Endothelial cell of umbilical vein (primary cell): ENCODE data around the gene SLIT1.

ENCODE experiments used
- CTCF ChIP-seq, 2 donors: IDR thresholded peaks; 1 replicate in 1 of 2; 2 replicates in 1 of 2; pipeline ENCODE4 v1.5.1; 2011; ENCODE audit warnings: low read length in 2 of 2, mild to moderate bottlenecking in 2 of 2, moderate library complexity in 2 of 2, control low read depth in 1 of 2, inconsistent platforms in 1 of 2, low read depth in 1 of 2; ENCODE audit not compliant: insufficient read depth in 1 of 2; ENCODE audit errors: extremely low read depth in 1 of 2
- EZH2 ChIP-seq: IDR thresholded peaks from 2 replicates; pipeline ENCODE4 v1.6.1; 2012; ENCODE audit warnings: borderline replicate concordance, low read depth, mild to moderate bottlenecking, moderate library complexity, low read length, inconsistent platforms; ENCODE audit not compliant: severe bottlenecking
- FOS ChIP-seq: IDR thresholded peaks from 2 replicates; pipeline ENCODE4 v1.6.1; 2011; ENCODE audit warnings: mild to moderate bottlenecking, low read length, moderate library complexity, borderline replicate concordance; ENCODE audit not compliant: insufficient read depth
- GATA2 ChIP-seq: IDR thresholded peaks from 2 replicates; pipeline ENCODE4 v1.7.0; 2011; ENCODE audit warnings: low read depth, mild to moderate bottlenecking, moderate library complexity, mixed read lengths, low read length; ENCODE audit not compliant: insufficient read length, insufficient read depth
- JUN ChIP-seq: IDR thresholded peaks from 2 replicates; pipeline ENCODE4 v1.6.1; 2011; ENCODE audit warnings: borderline replicate concordance, low read depth; ENCODE audit not compliant: insufficient read length, insufficient read depth
- MAX ChIP-seq: IDR thresholded peaks from 2 replicates; pipeline ENCODE4 v1.6.1; 2011; ENCODE audit not compliant: insufficient read depth, insufficient read length
- MYC ChIP-seq: IDR thresholded peaks from one replicate; pipeline ENCODE4 v1.6.1; 2011; ENCODE audit warnings: mild to moderate bottlenecking, low read depth, low read length
- POLR2A ChIP-seq: IDR thresholded peaks from 2 replicates; pipeline ENCODE4 v1.6.1; 2012; ENCODE audit warnings: low read depth, mild to moderate bottlenecking, control low read depth, low read length
- POLR2AphosphoS5 ChIP-seq: IDR thresholded peaks from 2 replicates; pipeline ENCODE4 v1.6.1; 2012; ENCODE audit warnings: low read depth, mild to moderate bottlenecking, control low read depth, low read length, moderate library complexity; ENCODE audit not compliant: insufficient read depth

GRCh38 chr10:97001183-97001991 lies 184.4 kb downstream of the SLIT1 start:
- TF ChIP-seq CTCF (IDR thresholded peaks at IDR 0.05; ENCODE audit: extremely low read depth in 1 of 2, insufficient read depth in 1 of 2, low read depth in 1 of 2, low read length in 2 of 2): no peak
- TF ChIP-seq EZH2: no peak
- no peak for TF ChIP-seq GATA2
- no peak for TF ChIP-seq MYC
- no peak for TF ChIP-seq POLR2A
- no peak for TF ChIP-seq POLR2AphosphoS5
- no peak for TF ChIP-seq MAX
- TF ChIP-seq FOS: no peak
- no peak for TF ChIP-seq JUN
